Activated CD4-positive, alpha-beta T cell treated with anti-CD3 and anti-CD28 coated beads, Interleukin-2, amount 50 U/mL, for 24 hours (primary cell): ENCODE results near the gene PIH1D1.
A peak's percentile ranks its signal among the peaks of the same experiment; 100 is the strongest.

Experiments used
- DNase-seq, 2 donors: peaks; one replicate each; pipeline ENCODE4 v3.0.0-alpha.2; 2020; ENCODE audit warnings: low read depth in 1 of 2, low spot score in 1 of 2

PIH1D1 gene

GRCh38 chr19:49451430-49452181, at the start of gene PIH1D1:
TSS of gene PIH1D1 (minus strand) at chr19:49451814. CDS start at chr19:49451574, 240 bp downstream.
- DNase-seq, result peak; percentile 75 to 96

- no peak for DNase-seq
Measured at GRCh38 chr19:49499030-49499670, 47.5 kb upstream of the PIH1D1 start.

- DNase-seq, result no peak
Measured at GRCh38 chr19:49498475-49498874, 46.9 kb upstream of the PIH1D1 start.

GRCh38 chr19:49497789-49498103, 46.1 kb upstream of the PIH1D1 start:
- no peak for DNase-seq

- DNase-seq, result peak in 1 of 2 donors; percentile 80
Measured at GRCh38 chr19:49497047-49497788, 45.6 kb upstream of the PIH1D1 start.

GRCh38 chr19:49496574-49497008, 45.0 kb upstream of the PIH1D1 start:
- no peak for DNase-seq

- no peak for DNase-seq
Measured at GRCh38 chr19:49492573-49493405, 41.2 kb upstream of the PIH1D1 start.

DNA sequence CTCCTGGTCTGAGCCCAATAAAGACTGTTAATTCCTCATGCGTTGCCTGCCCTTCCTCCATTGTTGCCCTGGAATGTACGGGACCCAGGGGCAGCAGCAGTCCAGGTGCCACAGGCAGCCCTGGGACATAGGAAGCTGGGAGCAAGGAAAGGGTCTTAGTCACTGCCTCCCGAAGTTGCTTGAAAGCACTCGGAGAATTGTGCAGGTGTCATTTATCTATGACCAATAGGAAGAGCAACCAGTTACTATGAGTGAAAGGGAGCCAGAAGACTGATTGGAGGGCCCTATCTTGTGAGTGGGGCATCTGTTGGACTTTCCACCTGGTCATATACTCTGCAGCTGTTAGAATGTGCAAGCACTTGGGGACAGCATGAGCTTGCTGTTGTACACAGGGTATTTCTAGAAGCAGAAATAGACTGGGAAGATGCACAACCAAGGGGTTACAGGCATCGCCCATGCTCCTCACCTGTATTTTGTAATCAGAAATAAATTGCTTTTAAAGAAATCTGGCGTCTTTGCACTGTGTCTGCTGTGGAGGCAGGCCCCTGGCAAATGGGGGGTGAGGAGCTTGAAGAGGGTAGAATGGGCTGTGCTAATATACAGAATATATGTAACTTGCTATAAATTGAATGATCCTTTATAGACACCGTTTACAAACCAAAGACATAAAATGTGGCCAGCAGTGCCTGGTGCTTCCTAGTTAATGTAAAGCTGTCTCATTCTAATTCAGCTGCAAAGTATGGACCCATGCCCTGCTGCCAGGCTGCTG, 40.4 kb upstream of the PIH1D1 start:
- no peak for DNase-seq

- DNase-seq, result no peak
Measured at GRCh38 chr19:49491030-49491803, 39.6 kb upstream of the PIH1D1 start.

- no peak for DNase-seq
Measured at GRCh38 chr19:49490287-49491029, 38.8 kb upstream of the PIH1D1 start.

DNA sequence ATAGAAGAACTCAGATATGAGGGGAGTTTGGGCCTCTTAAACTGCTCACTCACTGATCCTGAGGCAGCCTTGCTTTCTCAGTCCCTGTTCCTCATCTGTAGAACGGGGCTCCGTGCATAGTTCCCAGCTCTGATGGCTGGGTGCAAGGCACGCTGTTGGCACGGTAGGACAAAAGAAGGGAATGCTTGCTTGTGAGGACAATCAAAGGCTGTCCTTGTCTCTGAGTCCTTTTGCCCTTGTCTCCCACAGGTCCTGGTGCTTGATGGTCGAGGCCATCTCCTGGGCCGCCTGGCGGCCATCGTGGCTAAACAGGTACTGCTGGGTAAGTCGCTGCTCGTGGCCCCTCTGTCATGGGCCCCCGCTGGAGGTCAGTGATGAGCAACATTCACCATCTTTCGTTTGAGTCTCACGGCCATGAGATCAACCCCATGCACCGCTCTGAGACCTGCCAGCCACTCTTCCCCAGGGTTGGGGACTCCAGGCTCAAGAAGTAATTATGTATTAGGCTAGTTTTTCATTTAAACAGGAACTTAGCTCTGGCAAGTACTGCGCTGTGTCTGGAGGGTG, 38.1 kb upstream of the PIH1D1 start:
- DNase-seq, result no peak

DNA sequence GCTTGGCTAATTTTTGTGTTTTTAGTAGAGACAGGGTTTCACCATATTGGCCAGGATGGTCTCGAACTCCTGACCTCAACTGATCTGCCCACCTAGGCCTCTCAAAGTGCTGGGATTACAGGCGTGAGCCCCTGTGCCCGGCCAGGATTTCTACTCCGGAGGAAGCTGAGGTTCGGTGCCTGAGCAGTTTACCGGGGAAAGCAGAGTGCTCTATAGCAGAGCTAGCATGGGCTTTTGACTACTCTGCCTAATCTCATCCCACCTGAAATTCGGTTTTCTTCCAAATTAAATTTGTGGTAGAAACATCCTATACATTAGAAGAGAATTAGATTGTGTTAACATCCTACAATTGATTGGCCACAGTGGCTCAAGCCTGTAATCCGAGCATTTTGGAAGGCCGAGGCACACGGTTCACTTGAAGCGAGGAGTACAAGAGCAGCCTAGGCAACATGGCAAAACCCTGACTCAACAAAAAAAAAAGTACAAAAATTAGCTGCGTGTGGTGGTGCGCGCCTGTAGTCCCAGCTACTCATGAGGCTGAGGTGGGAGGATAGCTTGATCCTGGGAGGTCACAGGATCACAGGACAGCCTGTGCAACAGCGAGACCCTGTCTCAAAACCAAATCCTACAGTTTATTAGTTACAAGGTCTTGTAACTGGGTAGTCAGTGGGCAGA, 37.4 kb upstream of the PIH1D1 start:
- DNase-seq, result no peak

DNA sequence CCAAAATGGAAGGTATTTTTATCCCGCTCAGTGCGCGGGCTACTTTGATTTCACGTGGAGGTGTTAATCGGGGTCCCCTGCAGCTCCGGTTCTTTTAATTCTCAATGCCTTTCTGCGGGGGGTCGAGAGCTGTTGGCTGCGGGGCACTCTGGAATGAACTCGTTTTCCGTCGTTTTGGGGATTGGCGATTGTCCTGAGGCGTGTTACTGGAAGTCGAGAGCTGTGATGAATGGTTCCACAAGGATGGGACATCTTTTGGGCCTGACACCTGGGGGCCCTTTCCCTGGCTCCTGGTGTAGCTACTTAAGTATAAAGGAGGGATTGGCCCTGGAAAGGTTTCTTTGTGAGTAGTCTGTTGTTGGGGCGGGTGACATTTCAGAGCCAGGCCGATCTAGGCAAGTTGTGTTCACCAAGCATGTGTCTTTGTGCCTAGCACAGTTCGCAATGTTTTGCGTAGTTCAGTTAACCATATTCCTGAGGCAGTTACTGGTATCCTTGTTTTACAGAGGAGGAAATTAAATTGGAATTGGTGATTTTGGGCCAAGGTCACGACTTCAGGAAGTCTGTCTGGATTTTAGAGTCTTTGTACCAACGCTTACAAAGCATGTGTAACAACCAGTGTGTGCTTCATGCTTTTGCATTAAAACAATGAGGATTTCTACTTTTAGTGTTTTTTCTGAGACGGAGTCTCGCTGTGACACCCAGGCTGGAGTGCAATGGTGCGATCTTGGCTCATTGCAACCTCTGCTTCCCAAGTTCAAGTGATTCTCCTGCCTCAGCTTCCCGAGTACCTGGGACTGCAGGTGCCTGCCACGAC, 36.6 kb upstream of the PIH1D1 start:
- no peak for DNase-seq

GRCh38 chr19:49487277-49488045, 35.8 kb upstream of the PIH1D1 start, which contains the start of gene RPL13A:
TSS of gene RPL13A (plus strand) at chr19:49487608. CDS start at chr19:49487630, 22 bp downstream.
- DNase-seq, result peak; percentile 99 to 100

GRCh38 chr19:49486710-49487276, 35.2 kb upstream of the PIH1D1 start:
- DNase-seq, result no peak

DNA sequence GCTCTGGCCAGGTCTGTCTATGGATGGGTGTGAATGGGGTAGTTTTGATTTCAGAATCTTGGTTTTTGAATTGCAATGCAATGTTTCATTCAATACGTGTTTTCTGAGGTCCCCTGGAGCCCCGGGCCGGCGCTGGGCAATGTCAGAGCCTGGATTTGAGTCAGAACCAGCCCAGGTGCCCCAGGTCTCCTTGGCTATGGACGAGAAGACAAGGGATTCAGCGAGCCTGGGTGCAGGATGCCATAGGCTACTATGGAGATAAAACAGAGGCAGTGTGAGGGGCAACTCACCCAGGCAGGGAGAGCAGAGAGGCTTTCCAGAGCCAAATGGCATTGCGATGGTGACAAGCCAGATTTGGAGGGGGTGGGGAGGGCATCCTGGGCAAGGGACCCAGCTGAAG, 34.6 kb upstream of the PIH1D1 start:
- no peak for DNase-seq
